Right renal cortex interstitium (tissue), 3 donors: ENCODE measurements around the gene LOC101059915.
A peak's percentile ranks its signal among the peaks of the same experiment; 100 is the strongest.

Source experiments
- DNase-seq, 3 donors: peaks; one replicate each; pipeline ENCODE4 v3.0.0-alpha.2; 2013; ENCODE audit warnings: low read depth in 3 of 3, low spot score in 2 of 3

LOC101059915 gene

DNA sequence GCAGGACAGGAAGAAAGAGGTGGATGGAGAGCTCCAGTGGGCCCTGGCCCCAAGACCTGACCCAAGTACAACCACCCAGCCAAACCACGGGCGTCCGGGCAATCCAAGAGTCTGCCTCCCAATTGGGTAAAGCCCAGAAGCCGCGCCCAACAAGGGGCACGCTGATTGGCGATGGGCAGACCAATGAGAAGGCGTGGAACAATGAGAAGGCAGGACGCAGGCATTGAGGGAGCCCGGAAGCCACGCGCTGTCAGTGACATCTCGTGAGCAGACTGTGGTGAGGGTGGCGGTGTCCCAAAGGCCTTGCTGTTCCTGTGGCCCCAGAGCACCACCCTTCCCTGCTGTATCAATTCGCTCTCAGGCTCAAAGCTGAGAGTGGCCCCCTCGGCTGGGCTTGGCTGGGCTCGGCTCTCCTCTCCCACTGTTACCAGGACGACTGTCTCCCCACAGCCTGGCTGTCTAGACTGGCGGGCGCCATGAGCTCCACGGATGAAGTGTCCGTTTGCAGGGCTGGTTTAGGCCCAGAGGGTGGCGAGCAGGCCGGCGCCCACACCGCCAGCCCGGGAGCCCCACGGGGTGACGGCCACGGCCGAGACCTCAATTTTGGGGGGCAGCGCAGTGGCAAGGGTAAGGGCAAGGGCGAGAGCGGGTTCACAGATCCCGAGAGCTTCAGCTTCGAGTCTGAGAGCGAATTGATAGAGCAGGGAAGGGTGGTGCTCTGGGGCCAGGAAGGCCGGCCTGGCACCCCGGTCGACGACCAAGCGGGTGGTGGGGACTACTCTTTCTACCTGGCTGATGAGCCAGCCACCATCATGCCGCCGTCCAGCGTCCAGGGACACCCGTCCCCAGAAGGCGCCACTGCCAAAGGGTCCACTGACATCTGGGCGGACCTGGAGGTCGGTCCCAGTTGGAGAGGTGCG is at the start of gene LOC101059915:
Gene LOC101059915 (plus strand): TSS at position 219 of the 920 bp plus-strand sequence.
- DNase-seq = no peak

GRCh38 chrX:71617742-71618141 is 49.6 kb upstream of the LOC101059915 start:
- DNase-seq = no peak

GRCh38 chrX:71618303-71618721 is 49.0 kb upstream of the LOC101059915 start, which contains the start of gene CXCR3:
Gene CXCR3, minus strand, starts transcription at chrX:71618511. Its CDS starts 62 bp downstream, at chrX:71618449.
- DNase-seq = no peak

DNA sequence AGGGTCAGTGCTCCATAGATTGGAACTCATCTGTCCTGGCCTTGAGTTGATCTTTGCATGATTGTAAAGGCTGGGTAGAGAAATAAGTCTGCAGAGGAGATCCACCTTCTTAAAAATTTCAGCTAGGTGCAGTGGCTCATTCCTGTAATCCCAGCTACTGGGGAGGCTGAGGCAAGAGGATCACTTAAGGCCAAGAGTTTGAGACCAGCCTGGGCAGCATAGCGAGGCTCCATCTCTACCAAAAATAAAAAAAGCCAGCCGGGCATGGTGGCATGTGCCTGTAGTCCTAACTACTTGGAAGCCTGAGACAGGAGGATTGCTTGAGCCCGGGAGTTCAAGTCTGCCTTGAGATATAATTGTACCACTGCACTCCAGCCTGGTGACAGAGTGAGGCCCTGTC is 48.6 kb upstream of the LOC101059915 start:
- no peak for DNase-seq

DNA sequence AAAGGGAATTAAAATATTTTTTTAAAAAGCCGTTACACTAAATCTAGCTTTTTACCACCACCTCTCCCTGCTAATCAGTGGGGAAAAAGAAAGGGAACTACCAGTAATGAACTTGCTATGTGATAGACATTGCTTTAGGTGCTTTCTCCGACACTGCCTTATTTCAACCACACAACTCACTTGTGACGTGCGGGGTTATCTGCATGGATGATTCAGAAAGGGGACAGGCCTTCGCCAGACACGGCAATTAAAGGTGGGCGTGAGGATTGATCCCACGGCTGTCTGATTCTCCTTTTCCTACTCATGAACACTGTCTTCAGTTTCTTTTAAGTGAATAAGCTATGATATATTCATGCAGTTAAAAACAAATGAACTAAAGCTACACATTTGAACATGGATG is 48.2 kb upstream of the LOC101059915 start:
- DNase-seq = no peak

- no peak for DNase-seq
These were observed 47.4 kb upstream of the LOC101059915 start for GRCh38 chrX:71619986-71620385.

DNA sequence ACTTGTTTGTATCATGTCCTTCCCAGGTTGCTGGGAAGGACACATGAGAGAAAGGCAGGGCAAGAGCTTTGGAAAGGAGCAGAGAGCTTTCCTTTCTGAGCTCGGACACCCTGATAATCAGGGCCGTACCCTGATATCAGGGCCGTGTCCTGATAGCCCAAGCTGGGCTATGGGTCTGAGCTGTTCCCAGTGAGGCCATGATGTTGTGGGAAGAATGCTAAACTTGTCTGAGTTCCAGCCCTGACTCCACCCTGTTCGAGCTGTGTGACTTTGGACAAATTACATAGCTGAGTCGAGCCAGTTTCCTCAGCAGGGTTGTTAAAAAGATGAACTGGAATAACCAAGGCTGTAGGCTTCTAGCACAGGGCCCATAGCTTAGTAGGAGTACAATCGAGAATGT is 45.7 kb upstream of the LOC101059915 start:
- no peak for DNase-seq

- no peak for DNase-seq
These were observed 45.2 kb upstream of the LOC101059915 start for GRCh38 chrX:71622032-71622575.

DNA sequence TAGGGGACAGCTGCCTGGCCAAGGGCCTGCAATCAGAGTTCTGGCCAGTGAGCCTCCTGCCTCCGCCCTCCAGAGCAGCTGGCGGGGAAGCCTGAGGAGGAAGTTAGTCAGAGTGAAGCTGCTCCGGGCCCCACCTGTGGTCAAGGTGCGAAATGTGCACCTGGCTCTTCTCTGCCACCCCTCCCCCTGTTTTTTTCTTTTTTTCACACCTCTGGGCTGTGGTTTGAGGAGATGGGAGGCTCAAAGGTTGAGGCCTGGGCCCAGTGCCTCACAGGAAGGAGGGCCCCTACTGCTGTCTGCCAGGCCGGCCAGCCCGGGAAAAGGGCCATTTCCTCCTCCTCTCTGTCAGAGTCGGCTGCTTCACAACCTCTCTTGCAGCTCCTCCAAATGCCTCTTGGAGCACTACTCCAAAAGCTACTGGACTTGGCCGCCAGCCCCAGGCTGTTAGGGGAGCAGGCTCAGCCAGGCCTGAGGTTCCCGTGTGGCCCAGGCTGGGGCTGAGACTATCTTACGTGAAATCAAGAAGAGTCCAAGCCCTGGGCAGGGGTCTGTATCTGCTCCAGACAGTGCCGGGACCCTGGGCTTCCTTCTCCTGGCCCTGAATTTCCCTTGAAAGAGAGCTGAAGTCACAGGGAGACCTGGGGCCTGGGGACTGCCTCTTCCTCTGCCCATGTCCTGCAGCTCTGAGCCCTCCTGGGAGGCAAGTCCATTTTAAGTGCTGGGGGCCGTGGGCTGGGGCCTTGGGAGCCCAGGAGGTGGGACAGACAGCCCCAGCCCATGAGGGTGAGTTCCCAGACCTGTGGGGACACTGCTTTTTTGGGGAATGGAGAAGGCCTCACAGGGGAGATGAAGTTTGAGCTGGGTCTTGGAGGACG is 44.5 kb upstream of the LOC101059915 start:
- peak in 1 of 3 donors; percentile 18 for DNase-seq

- no peak for DNase-seq
These were observed 43.6 kb upstream of the LOC101059915 start for GRCh38 chrX:71623714-71624113.

DNA sequence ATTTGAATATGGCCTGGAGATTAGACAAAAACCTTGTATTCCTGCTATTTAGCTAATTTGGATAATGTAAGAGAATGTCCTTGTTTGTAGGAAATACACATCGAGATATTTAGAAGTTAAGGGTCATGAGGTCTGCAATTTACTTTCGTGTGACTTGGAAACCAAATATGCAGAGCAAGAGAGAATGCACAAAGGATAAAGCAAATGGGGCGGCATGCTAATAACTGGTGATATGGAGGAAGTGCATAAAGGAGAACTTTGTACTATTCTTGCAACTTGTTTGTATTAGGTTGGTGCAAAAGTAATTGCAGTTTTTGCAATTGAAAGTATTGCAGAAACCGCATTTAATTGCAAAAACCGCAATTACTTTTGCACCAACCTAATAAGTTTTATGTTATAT is 41.9 kb upstream of the LOC101059915 start:
- DNase-seq = no peak

- no peak for DNase-seq
These were observed 40.8 kb upstream of the LOC101059915 start for GRCh38 chrX:71626576-71626975.

GRCh38 chrX:71627588-71628404 is 39.5 kb upstream of the LOC101059915 start:
- DNase-seq = no peak

DNA sequence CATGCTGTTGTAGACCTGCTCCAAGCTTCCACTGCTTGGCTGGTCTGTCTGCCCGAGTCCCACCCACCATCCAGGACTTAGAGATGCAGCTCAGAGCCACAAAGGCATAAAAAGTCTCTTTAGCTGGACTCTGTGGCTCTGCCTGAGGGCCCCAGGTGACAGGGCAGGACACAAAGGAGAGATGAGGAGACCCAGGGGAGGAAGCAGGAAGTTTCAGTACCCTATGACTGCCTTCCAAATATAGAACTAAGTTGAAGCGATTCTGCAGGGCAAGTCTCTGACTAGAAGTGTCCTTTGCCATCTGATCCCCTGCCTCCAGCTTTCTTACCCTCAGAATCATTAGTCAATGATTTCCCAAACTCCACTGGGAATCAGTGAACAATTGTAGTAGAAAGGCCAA is 37.9 kb upstream of the LOC101059915 start:
- DNase-seq = no peak

GRCh38 chrX:71632923-71633657 is 34.3 kb upstream of the LOC101059915 start:
- DNase-seq = no peak

DNA sequence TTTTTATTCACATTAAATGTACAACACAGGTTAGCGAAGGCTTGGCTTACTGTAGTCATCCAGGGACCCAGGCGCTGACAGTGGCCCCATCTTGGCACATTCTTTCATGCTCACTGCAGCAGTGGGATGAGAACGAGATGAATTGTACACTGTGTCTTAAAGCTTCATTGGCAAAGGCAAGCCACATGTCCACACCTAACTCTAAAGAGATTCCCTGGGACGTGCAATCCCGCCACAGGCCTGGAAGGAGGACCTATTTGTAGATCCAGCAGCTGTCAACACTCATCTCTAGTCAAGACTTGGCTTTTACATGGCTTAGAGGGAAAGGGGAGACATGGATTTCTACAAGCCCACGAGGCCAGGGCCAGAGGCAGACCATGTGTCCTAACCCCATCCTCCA is 33.0 kb upstream of the LOC101059915 start:
- no peak for DNase-seq

DNA sequence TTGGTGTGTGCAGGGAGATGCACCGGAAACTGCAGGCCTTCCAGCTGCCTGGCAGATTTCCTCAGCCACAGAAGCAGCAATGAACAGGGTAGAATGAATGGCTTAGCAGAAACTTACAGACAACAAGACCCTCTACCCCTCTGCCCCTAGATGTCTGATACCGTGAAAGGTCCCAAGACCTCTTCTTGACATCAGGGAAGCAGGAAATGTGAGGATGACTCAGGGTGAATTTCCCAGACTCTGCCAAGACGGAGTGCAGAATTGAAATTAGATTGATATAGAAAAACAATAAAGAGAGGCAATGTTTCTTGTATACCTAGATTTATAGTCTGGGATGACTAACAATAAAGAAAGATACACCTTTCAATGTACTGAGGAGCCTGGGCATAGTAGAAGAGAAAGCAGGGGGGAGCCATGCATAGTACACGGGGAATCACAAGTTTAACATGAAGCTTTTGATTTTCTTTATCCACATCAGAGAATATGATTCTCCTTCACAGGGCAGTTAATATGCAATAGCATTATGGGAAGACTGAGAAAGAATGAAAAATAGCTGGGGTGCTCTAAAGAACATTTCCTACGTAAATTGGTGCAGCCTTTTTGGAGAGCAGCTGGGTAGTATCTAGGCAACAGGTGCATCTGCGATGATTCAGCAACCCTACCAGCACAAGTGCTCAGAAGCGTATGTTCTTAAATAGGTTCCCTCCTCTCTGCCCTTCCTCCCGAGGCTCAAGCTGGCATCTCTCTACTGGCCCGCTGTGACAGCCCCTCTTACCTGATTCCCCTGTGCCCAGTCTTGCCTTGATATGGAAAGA is 30.7 kb upstream of the LOC101059915 start:
- DNase-seq = no peak

GRCh38 chrX:71637253-71637618 is 30.1 kb upstream of the LOC101059915 start:
- DNase-seq = no peak

GRCh38 chrX:71637848-71638247 is 29.5 kb upstream of the LOC101059915 start:
- no peak for DNase-seq
